EH (cell line): ENCODE results near the gene GPAT2.
A peak's percentile ranks its signal among the peaks of the same experiment; 100 is the strongest.
"Not testable (repeated sequence)": the region's sequence is repeated elsewhere in the genome, so short reads cannot be mapped to it uniquely, and the experiment has no call there.

Experiments used
- DNase-seq: peaks from one replicate; pipeline ENCODE4 v3.0.0-alpha.2; 2015; ENCODE audit warnings: low read depth

The GPAT2 gene

GRCh38 chr2:96064760-96065159 is 30.0 kb upstream of the GPAT2 start:
- not testable (repeated sequence) for DNase-seq

DNA sequence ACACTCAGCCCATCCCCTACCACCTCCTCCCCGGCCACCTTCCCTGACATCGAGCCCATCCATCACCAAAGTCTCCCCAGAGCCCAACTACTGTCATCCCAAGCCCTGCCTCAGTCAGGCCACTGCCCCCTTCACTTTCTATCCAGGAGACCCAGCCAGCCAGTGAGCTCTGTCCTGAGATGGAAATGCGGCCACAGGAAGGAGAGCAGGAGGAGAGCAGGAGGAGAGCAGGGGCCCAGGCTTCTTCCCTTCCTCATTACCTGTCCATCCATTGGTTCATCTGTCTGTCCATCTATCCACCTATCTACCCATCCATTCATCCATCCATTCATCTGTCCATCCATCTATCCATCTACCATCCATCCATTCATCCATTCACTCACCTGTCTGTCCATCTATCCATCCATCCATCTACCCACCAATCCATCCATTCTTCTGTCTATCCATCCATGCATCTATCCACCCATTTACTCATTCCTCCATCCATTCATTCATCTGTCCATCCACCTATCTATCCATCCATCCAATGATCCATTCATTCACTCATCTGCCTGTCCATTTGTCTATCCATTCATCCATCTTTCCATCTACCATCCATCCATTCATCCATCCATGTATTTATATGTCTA is 29.4 kb upstream of the GPAT2 start:
- DNase-seq, result not testable (repeated sequence)

DNA sequence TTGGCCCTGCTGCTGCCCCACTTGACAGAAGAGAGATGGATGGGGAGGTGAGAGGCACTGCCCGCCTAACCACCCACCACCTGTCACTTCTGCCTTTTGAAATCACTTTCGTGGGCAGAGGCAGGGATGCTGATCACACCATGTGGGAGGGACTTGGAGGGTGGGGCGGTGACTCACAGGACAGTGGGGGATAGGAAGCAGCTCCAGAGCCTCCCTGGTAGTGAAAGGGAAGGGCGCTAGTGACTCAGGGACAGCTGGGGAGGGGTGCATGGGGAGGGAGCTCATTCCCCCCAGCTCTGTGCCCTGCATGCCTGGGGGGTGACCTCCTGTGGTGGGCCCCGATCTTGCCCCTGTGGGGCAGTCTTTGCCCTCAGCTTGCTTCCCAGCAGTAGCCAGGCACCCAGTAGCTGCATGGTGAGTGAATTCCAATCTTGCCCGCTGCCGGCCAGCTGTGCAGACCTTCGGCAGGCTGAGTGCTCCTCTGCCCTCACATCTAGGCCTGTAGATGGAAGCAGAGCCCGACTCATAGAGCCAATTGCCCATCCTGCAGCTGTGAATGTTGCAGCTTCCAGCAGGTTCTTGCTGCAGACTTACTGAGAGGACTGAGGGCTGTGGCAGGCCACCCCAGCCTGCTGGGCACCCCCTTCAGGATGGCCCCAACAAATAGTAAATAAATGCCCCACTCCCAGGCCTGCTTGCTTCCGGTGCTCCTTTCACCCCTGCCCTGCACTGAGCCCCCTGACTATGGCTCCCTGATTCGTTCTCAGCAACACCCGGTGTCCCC is 28.6 kb upstream of the GPAT2 start:
- DNase-seq, result peak; percentile 83

DNA sequence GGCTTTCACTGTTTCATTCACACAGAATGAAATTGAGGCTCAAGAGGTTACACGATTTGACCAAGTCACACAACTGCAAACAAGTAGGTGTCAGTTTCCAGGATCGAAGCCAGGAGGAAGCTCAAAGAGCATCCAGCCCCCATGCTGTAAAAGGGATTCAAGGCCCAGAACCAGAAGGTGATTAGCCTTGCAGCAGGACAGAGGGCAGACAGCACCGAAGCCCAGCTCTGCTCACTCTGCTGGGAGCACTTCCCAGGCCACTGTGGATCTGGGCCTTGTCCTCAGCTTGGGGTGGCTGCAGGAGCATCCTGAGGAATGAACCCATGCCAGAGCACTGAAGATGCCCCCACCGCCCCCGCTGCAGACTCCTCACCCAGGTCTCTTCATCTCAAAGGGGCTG is 27.8 kb upstream of the GPAT2 start:
- DNase-seq, result not testable (repeated sequence)

DNA sequence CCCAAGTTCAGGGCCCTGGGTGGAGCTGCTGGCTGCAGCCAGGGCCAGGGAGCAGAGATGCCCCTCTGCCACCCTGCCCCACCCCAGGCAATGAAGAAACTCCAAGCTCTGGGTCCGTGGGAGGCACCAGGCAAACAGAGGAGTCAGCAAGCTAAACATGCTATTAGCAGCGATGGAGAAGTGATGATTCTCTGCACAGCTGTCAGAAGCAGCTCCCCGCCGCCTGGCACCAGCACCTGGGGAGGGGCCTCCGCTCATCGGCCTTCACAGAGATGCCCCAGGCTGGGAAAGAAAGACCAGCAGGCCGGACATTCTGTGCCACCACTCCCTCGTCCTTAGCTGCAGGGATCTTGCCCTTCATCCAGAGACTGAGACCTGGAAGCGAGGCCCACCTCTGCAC is 27.2 kb upstream of the GPAT2 start:
- not testable (repeated sequence) for DNase-seq

DNA sequence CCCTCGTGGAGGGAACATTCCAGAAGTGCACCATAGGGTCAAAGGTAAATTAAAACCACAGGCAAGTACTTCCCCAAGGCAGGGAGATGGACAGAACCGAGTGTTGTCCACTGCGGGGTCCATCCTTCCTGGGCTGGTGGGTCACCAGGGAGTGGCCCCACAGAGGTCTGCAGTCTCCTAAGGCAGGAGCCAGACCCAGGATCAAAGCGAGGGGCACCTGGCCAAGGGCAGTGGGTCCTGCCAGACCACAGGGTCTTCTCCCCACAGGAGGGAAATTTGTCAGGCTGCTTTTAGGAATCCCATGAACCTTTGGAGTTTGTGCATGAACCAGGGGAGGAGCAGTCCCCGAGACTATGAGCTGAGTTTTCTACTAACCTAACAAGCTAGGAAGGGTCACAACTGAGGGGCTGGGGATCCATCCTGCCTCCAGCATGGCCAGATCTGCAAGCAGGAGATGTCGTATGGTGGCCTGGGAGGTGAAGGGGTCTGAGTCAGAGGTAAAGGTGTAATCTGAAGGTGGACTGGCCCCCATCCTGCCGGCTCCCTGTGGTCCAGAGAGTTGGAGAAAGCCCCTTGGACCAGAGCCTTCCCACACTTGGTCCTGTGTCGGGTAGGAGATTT is 26.6 kb upstream of the GPAT2 start:
- not testable (repeated sequence) for DNase-seq

- DNase-seq, result not testable (repeated sequence)
Measured at GRCh38 chr2:96060325-96060724, 25.6 kb upstream of the GPAT2 start.

- not testable (repeated sequence) for DNase-seq
Measured at GRCh38 chr2:96059443-96059842, 24.7 kb upstream of the GPAT2 start.

DNA sequence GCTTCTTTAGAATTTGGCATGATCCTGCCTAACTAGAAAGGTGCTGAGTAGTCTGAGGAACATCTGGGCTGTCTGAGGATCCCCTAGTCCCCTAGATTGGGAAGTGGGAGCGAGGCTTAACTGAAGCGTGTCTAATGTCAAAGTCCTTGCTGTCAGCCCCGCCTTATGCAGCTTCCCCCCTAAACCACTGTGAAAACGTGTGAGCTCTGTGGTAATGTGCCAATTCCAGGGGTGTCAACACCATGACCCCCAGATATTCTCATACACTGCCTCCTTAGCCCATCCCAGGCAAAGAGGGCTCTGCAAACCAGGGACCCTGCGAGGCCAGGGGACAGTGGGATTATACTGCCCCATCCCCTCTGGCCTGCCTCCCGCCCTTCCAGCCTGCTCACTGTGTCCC is 21.1 kb upstream of the GPAT2 start:
- DNase-seq, result not testable (repeated sequence)

GRCh38 chr2:96054537-96054936 is 19.8 kb upstream of the GPAT2 start:
- not testable (repeated sequence) for DNase-seq

DNA sequence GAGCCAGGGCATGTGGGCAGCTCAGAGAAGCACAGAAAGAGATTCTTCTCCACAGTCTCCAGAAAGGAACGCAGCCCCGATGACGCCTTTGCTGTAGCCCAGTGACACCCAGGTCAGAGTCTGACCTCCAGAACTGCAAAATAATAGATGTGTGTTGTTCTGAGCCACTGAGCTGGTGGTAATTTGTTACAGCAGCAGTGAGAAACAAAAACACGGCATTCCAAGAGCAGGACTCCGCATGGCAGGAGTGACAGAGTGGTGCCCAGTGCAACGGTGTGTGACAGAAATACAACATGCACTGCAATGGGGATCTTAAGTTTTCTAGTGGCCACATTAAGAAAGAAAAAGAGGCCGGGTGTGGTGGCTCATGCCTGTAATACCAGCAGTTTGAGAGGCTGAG is 18.7 kb upstream of the GPAT2 start:
- DNase-seq, result not testable (repeated sequence)

GRCh38 chr2:96052632-96053031 is 17.9 kb upstream of the GPAT2 start:
- not testable (repeated sequence) for DNase-seq

- not testable (repeated sequence) for DNase-seq
Measured at GRCh38 chr2:96049917-96050262, 15.2 kb upstream of the GPAT2 start.

GRCh38 chr2:96049049-96049916 is 14.6 kb upstream of the GPAT2 start:
- not testable (repeated sequence) for DNase-seq

DNA sequence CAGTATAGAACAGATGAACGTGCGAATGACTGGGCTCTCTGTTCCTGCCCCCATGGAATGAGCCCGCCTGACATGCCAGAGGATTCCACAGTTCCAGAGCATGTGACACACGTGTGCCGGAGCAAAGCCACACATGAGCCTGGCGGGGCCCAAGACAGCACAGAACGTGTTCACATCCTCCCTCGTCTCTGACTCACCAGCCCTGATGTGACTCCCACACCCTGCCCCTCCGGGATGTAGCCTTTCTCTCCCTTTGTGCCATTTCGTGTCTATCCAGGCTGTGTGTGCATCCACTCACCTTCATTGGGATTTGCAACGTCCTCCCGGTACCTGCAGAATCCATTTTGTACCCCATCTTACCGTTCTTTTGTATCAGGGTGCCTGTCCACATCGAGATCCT is 838 bp upstream of the GPAT2 start:
- not testable (repeated sequence) for DNase-seq

DNA sequence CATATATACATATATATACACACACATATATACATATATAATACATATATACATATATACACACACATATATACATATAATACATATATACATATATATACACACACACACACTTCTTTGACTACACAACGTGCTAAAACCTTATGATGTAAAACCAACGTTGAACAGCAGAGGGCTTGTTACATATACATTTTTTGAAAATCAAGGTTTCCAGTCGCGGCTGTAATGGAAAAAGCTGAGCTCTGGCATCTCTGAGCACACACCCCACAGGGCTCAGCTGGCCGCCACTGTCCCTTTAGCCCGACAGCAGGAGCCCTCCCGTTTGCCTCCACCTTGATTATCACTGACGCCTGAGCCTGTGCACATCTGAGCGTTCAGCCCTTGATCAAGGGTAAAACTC is 719 bp downstream of the GPAT2 start:
- not testable (repeated sequence) for DNase-seq

DNA sequence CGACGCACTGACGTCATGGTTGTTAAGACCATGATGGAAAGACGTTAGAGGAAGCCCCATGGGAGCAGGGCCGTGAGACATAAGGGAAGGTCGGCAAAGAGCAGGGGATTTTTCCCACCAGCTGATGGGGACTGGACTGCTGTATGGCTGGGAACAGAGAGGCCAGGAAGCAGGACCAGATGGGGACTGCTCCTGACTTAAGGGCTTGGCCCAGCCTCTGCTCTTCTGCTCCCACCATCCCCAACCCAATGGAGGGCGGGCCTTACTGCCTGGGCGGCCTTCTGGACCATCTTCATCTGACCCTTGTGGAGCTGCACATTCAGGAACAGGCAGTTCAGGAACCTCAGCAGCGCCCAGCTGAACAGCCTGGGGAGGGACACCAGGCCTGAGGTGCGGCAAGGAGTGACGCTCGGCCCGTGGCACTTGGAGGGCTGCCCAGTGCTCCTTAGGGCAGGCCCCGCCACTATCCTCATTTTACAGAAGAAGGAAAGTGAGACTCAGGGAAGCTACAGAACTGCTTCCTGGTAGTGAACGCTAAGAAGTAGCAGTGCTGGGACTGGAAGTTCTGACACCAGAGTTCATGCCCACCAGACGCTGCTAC is 6.9 kb downstream of the GPAT2 start:
- DNase-seq, result not testable (repeated sequence)

GRCh38 chr2:96025755-96026154 is 9.0 kb downstream of the GPAT2 start:
- DNase-seq, result not testable (repeated sequence)

GRCh38 chr2:96025194-96025492 is 9.6 kb downstream of the GPAT2 start:
- no peak for DNase-seq

DNA sequence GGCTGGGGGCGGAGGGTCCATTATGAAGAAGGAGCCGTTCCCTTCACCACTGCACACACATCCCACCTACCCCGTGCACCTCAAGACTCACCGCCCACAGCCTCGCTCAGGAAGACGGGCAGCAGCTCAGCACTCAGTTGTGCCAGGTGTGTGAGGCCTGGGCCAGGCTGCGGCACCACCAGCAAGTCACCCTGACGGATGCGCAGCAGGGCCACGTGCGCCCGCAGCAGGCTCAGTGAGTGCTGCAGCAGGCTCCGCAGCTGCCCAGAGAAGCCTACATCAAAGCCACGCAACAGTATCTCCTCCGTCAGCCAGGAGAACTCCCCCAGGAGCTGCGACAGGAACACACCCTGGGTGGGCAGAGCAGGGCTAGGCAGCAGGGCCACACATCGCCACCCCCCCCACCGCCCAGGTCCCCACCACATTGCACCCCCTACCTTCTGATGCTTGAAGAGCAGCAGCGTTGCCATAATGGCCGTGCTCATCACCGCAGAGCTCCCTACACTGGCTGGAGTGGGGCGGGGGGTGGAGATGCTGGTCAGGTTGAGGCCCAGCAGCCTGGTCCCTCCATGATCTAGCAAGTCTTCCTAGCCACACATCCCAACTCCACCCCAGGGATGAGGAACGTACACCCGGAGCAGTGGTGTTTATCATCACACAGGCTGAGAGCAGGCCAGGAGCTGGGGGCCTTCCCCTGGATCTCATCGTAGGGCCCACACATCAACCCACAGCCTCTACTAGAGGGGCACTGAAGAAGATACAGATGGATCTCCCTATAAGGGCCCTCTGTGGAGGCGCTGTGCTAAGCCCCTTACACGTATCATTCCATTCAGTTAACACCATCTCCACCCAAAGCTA is 10.2 kb downstream of the GPAT2 start:
- DNase-seq, result no peak

GRCh38 chr2:96023701-96024100 is 11.0 kb downstream of the GPAT2 start:
- not testable (repeated sequence) for DNase-seq
